GM21528 (cell line): ENCODE data around the gene NQO1.
"Not testable (repeated sequence)": the region's sequence is repeated elsewhere in the genome, so short reads cannot be mapped to it uniquely, and the experiment has no call there.

Experiments used
- ATAC-seq: cut with Tn5 transposase; IDR thresholded peaks from one replicate; pipeline ENCODE4 v1.9.1; 2021; ENCODE audit warnings: mild to moderate bottlenecking, moderate library complexity; ENCODE audit not compliant: unreplicated experiment, low FRiP score

The NQO1 gene

GRCh38 chr16:69744363-69745231 is 18.2 kb upstream of the NQO1 start:
- ATAC-seq, result no peak

- ATAC-seq, result no peak
Observed at GRCh38 chr16:69741951-69742904, 15.9 kb upstream of the NQO1 start.

GRCh38 chr16:69741519-69741918 is 15.2 kb upstream of the NQO1 start:
- no peak for ATAC-seq

- no peak for ATAC-seq
Observed at GRCh38 chr16:69732101-69732500, 5.7 kb upstream of the NQO1 start.

GRCh38 chr16:69731280-69731679 is 4.9 kb upstream of the NQO1 start:
- not testable (repeated sequence) for ATAC-seq

- not testable (repeated sequence) for ATAC-seq
Observed at GRCh38 chr16:69729030-69729429, 2.7 kb upstream of the NQO1 start.

GRCh38 chr16:69727916-69728270 is 1.5 kb upstream of the NQO1 start:
- ATAC-seq, result no peak

GRCh38 chr16:69725480-69726312 is 664 bp downstream of the NQO1 start:
- no peak for ATAC-seq

- ATAC-seq, result no peak
Observed at GRCh38 chr16:69724981-69725479, 1.3 kb downstream of the NQO1 start.

- no peak for ATAC-seq
Observed at GRCh38 chr16:69724414-69724873, 1.9 kb downstream of the NQO1 start.

GRCh38 chr16:69721441-69721957 is 4.9 kb downstream of the NQO1 start:
- no peak for ATAC-seq

GRCh38 chr16:69720822-69721430 is 5.4 kb downstream of the NQO1 start:
- no peak for ATAC-seq

GRCh38 chr16:69718111-69718764 is 8.1 kb downstream of the NQO1 start:
- no peak for ATAC-seq

GRCh38 chr16:69717066-69717465 is 9.3 kb downstream of the NQO1 start:
- ATAC-seq, result no peak

GRCh38 chr16:69712914-69713581 is 13.3 kb downstream of the NQO1 start:
- no peak for ATAC-seq

- no peak for ATAC-seq
Observed at GRCh38 chr16:69712277-69712676, 14.1 kb downstream of the NQO1 start.

- no peak for ATAC-seq
Observed at GRCh38 chr16:69711115-69711740, 15.1 kb downstream of the NQO1 start.

- no peak for ATAC-seq
Observed at GRCh38 chr16:69709456-69710084, 16.8 kb downstream of the NQO1 start.
